Spleen (tissue), 7 donors: ENCODE data around the gene PHF21A.

Experiments used
- POLR2A ChIP-seq, 3 donors: fragments of 450-650 bp; IDR thresholded peaks; one replicate each; pipeline ENCODE4 v1.5.1; 2017; ENCODE audit warnings: antibody characterized with exemption in 3 of 3, mild to moderate bottlenecking in 1 of 3
- POLR2AphosphoS5 ChIP-seq, 3 donors: sonication (generic); formaldehyde crosslinking; IDR thresholded peaks; one replicate each; pipeline ENCODE4 v1.5.1; 2017; ENCODE audit warnings: antibody characterized with exemption in 3 of 3
- TF ChIP-seq, protein P1 (sequence below), 11 experiments: fragments of 200-600 bp in 7 of 11; fragments of 450-650 bp in 4 of 11; sonication (generic) in 4 of 11; IDR thresholded peaks in 8 of 11; conservative IDR thresholded peaks in 3 of 11; 1 replicate in 7 of 11; 2 replicates in 4 of 11; pipeline versions ENCODE4 v1.4.0 to v1.8.0; 2016 to 2021; ENCODE audit warnings: antibody characterized with exemption in 11 of 11, inconsistent platforms in 4 of 11, mild to moderate bottlenecking in 1 of 11
- donor health status: DM: no; HTN: no; CAD: no; lungs with moderate emphysema.
- donor health status: DM: no; HTN: no; CAD: no.
- donor health status: DM: no; HTN: no; CAD: no.

DNA sequence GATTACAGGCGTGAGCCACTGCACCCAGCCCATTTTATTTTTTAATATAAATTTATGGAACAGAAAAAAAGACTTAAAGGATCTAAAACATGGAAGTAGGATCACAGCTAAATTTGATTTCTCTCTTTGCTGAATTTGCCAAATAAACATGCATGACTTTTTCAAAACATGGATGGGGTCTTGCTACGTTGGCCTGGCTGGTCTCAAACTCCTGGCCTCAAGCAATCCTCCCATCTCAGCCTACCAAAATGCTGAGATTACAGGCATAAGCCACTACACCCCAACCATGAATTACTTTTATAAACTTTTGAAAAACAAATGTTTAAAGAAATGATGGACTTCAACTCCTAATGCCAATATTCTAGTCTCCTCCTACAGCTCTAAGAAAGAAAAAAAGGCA is 61.2 kb downstream of the PHF21A start:
- TF ChIP-seq POLR2A (IDR thresholded peaks at IDR 0.05) (no peak), POLR2AphosphoS5 (IDR thresholded peaks at IDR 0.05) (no peak)
- TF ChIP-seq, protein P1, sequence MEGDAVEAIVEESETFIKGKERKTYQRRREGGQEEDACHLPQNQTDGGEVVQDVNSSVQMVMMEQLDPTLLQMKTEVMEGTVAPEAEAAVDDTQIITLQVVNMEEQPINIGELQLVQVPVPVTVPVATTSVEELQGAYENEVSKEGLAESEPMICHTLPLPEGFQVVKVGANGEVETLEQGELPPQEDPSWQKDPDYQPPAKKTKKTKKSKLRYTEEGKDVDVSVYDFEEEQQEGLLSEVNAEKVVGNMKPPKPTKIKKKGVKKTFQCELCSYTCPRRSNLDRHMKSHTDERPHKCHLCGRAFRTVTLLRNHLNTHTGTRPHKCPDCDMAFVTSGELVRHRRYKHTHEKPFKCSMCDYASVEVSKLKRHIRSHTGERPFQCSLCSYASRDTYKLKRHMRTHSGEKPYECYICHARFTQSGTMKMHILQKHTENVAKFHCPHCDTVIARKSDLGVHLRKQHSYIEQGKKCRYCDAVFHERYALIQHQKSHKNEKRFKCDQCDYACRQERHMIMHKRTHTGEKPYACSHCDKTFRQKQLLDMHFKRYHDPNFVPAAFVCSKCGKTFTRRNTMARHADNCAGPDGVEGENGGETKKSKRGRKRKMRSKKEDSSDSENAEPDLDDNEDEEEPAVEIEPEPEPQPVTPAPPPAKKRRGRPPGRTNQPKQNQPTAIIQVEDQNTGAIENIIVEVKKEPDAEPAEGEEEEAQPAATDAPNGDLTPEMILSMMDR (IDR thresholded peaks at IDR 0.05 in 8 of 11, conservative IDR thresholded peaks at IDR 0.05 in 3 of 11) = no peak
